Heart left ventricle (tissue), 16 donors: ENCODE results near the gene PARD3. TPM values are rescaled to one million over a fixed set of nuclear protein-coding genes. Genes with fewer than 3 reads are reported as not detected.

Experiments used
- ATAC-seq, 4 donors: fragments of 200-7000 bp; cut with Tn5 transposase; one replicate each; pipeline ENCODE4 v1.9.1; 2020 to 2022; ENCODE audit warnings: moderate library complexity in 4 of 4, mild to moderate bottlenecking in 3 of 4, moderate number of reproducible peaks in 1 of 4
- DNase-seq, 5 donors: peaks; one replicate each; pipeline ENCODE4 v3.0.0-alpha.2; 2020
- H3K27ac ChIP-seq, 12 donors: fragments of 200-600 bp; sonication (generic) in 4 of 12; one replicate each; pipeline versions ENCODE4 v1.5.0 to v1.8.0; 2016 to 2022; ENCODE audit warnings: mild to moderate bottlenecking in 2 of 12
- H3K27me3 ChIP-seq, 9 donors: fragments of 200-600 bp; sonication (generic) in 2 of 9; one replicate each; pipeline versions ENCODE4 v1.5.1 to v1.8.0; 2016 to 2022; ENCODE audit warnings: mild to moderate bottlenecking in 3 of 9
- H3K36me3 ChIP-seq, 9 donors: fragments of 200-600 bp; sonication (generic) in 2 of 9; one replicate each; pipeline versions ENCODE4 v1.5.0 to v1.8.0; 2018 to 2022; ENCODE audit warnings: mild to moderate bottlenecking in 2 of 9
- H3K4me1 ChIP-seq, 12 donors: fragments of 200-600 bp; sonication (generic) in 4 of 12; one replicate each; pipeline versions ENCODE4 v1.5.0 to v1.8.0; 2016 to 2022; ENCODE audit warnings: mild to moderate bottlenecking in 3 of 12
- H3K4me3 ChIP-seq, 12 donors: fragments of 200-600 bp; sonication (generic) in 4 of 12; one replicate each; pipeline versions ENCODE4 v1.5.0 to v1.8.0; 2017 to 2022; ENCODE audit warnings: mild to moderate bottlenecking in 9 of 12, moderate library complexity in 4 of 12
- H3K9me3 ChIP-seq, 12 donors: fragments of 200-600 bp; sonication (generic) in 4 of 12; one replicate each; pipeline versions ENCODE4 v1.5.0 to v1.8.0; 2016 to 2022; ENCODE audit warnings: mild to moderate bottlenecking in 1 of 12
- CTCF ChIP-seq, 12 donors: fragments of 200-600 bp; sonication (generic) in 4 of 12; IDR thresholded peaks; one replicate each; pipeline versions ENCODE4 v1.5.0 to v1.8.0; 2018 to 2022; ENCODE audit warnings: antibody characterized with exemption in 12 of 12, mild to moderate bottlenecking in 5 of 12
- POLR2A ChIP-seq, 2 donors: fragments of 450-650 bp; IDR thresholded peaks; one replicate each; pipeline ENCODE4 v1.6.1; 2017; ENCODE audit warnings: antibody characterized with exemption in 2 of 2, mild to moderate bottlenecking in 2 of 2, moderate library complexity in 2 of 2
- WGBS, 4 donors: extraction: QIAGEN DNeasy Blood & Tissue Kit in 2 of 4; methylation state at CpG; one replicate each; pipeline versions ENCODE4 v1.1.5 to v1.1.7; 2013 to 2018; 5-methylcytosine and 5-hydroxymethylcytosine counted together
- intact Hi-C, 10 donors: fragments of 100-400 bp; cut with DNase I; formaldehyde crosslinking; loops; one replicate each; pipeline versions ENCODE4 v1.11.1 to v1.14.2; 2022
- polyA plus RNA-seq, 2 donors: library from polyadenylated mRNA; stranded (reverse); fragments of 200-250 nt; gene quantifications; one replicate each; pipeline ENCODE4 v1.2.3, GENCODE V29; 2013
- total RNA-seq, 9 donors: library from RNA; depleted of rRNA in 2 of 9; stranded (reverse); fragments of >200 nt in 2 of 9; fragmentation: NEBNext Ultra II Directional in 3 of 9; extraction: Animal tissue kit (Norgen Biotek cat#: 25700) in 3 of 9; gene quantifications; one replicate each; pipeline versions ENCODE4 v1.1.0 to v1.2.4, GENCODE V29; 2016 to 2023
- donor health status: ischemic (EF 13 %, LVEDD 7.1; RV severe dilation, severe dysfunction).
- donor health status: healthy with polysubstance abuse.
- donor health status: DM: no; HTN: yes; CAD: no.
- donor health status: DM: no; HTN: no; CAD: no.
- donor health status: ischemic (EF 25% LVEDD 6.9; RV normal size, moderate dysfunction).
- donor health status: ischemic (EF 25% LVEDD 5.7; RV mildly dilated, moderate dysfunction).
- donor health status: healthy.
- donor health status: DM: yes; HTN: yes; CAD: no.
- donor health status: ischemic (EF 35%, LVEDD 5.7; RV mildly dilated, moderate dysfunction).
- donor health status: nonischemic (EF 11% LVEDD 7.7; RV severe dilation, severe dysfunction).
- donor health status: DM: yes; HTN: yes; CAD: no.
- donor health status: PGD.
- donor health status: ischemic (EF 29% LVEDD 5.4; RV normal size, mild dysfunction).
- donor health status: nonischemic (EF 23%, LVEDD 6.1; RV moderate dilation, normal function).

Gene PARD3
- total and polyA plus RNA-seq, 11 donors: 24.8 to 69.7 (median 33.1) TPM

DNA sequence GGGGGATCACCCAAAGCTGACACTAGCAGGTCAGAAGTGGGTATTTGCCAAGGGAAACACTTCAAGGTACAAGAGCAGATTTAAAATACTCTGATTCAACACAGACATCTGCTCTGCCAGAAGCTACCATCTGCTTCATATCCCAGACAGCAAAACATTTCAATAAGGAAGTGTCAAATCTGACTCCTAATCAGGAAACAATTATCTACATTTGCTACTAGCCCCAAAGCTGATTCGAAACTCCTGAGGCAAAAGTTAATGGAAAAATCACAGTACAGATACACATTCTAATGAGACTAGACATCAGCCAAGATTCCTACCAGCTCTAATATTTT lies 48.9 kb downstream of the PARD3 start:
- no peaks in the 10 kb centered on the region for H3K36me3 ChIP-seq
- intact Hi-C loops: loop anchor here in 2 of 10 donors (5.0 kb wide), 1 partner anchor 46 kb away; no protein-coding TSS in a partner anchor
- H3K4me3 ChIP-seq: no peak overlapping the region
- H3K27ac ChIP-seq: peak overlapping the region in 2 of 12 donors; percentile 8 to 35
- H3K4me1 ChIP-seq: peaks cover 0 to 54% (median 19%) of the 10 kb centered on the region in 12 donors
- no peaks in the 10 kb centered on the region for H3K27me3 ChIP-seq
- DNase-seq: no peak
- H3K9me3 ChIP-seq: peaks cover 0 to 3% (median 0%) of the 10 kb centered on the region in 12 donors
- WGBS, 4 donors: 28 to 44% (median 30%) methylated on average over 1 of the region's 1 CpG
- peak in 2 of 4 donors; percentile 23 to 30 for ATAC-seq
- no peak for TF ChIP-seq POLR2A (IDR thresholded peaks at IDR 0.05)
- TF ChIP-seq CTCF (IDR thresholded peaks at IDR 0.05): no peak

GRCh38 chr10:34764472-34764946 lies 50.6 kb downstream of the PARD3 start:
- Histone ChIP-seq H3K36me3 (no peaks in the 10 kb centered on the region), H3K4me3 (no peak overlapping the region), H3K27ac (peak overlapping the region in 1 of 12 donors; percentile 35), H3K27me3 (no peaks in the 10 kb centered on the region), H3K9me3 (peaks cover 0 to 3% (median 0%) of the 10 kb centered on the region in 12 donors), H3K4me1 (peaks cover 0 to 59% (median 22%) of the 10 kb centered on the region in 12 donors)
- no peak for DNase-seq
- intact Hi-C loops: no loop called here
- no peak for ATAC-seq
- TF ChIP-seq POLR2A (IDR thresholded peaks at IDR 0.05) (no peak), CTCF (IDR thresholded peaks at IDR 0.05) (no peak)
- WGBS, 4 donors: 73 to 84% (median 81%) methylated on average over 2 of the region's 2 CpGs

GRCh38 chr10:34762603-34763299 lies 52.3 kb downstream of the PARD3 start:
- Histone ChIP-seq H3K4me1 (peaks cover 0 to 65% (median 27%) of the 10 kb centered on the region in 12 donors), H3K27me3 (no peaks in the 10 kb centered on the region), H3K36me3 (no peaks in the 10 kb centered on the region), H3K27ac (no peak overlapping the region), H3K9me3 (peaks cover 0 to 3% (median 0%) of the 10 kb centered on the region in 12 donors), H3K4me3 (no peak overlapping the region)
- intact Hi-C loops: no loop called here
- 67 to 83% (median 79%) methylated on average over 5 of the region's 5 CpGs for WGBS, 4 donors
- ATAC-seq (no peak), DNase-seq (no peak)
- TF ChIP-seq CTCF (IDR thresholded peaks at IDR 0.05) (no peak), POLR2A (IDR thresholded peaks at IDR 0.05) (no peak)

- no peaks in the 10 kb centered on the region for H3K36me3 ChIP-seq
- no peaks in the 10 kb centered on the region for H3K27me3 ChIP-seq
- DNase-seq (no peak), ATAC-seq (no peak)
- H3K4me1 ChIP-seq: peaks cover 0 to 65% (median 27%) of the 10 kb centered on the region in 12 donors
- no peak overlapping the region for H3K27ac ChIP-seq
- TF ChIP-seq POLR2A (IDR thresholded peaks at IDR 0.05) (no peak), CTCF (IDR thresholded peaks at IDR 0.05) (no peak)
- intact Hi-C loops: no loop called here
- no peaks in the 10 kb centered on the region for H3K9me3 ChIP-seq
- 94 to 98% (median 95%) methylated on average over 3 of the region's 3 CpGs for WGBS, 4 donors
- H3K4me3 ChIP-seq: no peak overlapping the region
Measured at GRCh38 chr10:34762156-34762555, 52.9 kb downstream of the PARD3 start.
